SK-N-SH treated with all-trans-retinoic acid at 6 μM for 48 hours (cell line): Measurements from ENCODE around the gene MTAP.

ENCODE experiments used
- ARNTL ChIP-seq: fragments of 450-650 bp; formaldehyde crosslinking; IDR thresholded peaks from 2 replicates; pipeline ENCODE4 v1.5.0; 2020; ENCODE audit warnings: low read depth, mild to moderate bottlenecking, moderate library complexity, borderline replicate concordance
- ESRRG ChIP-seq: fragments of 250-450 bp; sonication (Bioruptor Pico); IDR thresholded peaks from 2 replicates; pipeline ENCODE4 v1.6.1; 2021; ENCODE audit warnings: mild to moderate bottlenecking
- GLIS3 ChIP-seq: fragments of 250-450 bp; sonication (Bioruptor Pico); IDR thresholded peaks from 2 replicates; pipeline ENCODE4 v1.5.0; 2020; ENCODE audit warnings: mild to moderate bottlenecking, moderate library complexity
- PPARA ChIP-seq: fragments of 250-450 bp; sonication (Bioruptor Pico); IDR thresholded peaks from 2 replicates; pipeline ENCODE4 v1.5.0; 2020; ENCODE audit warnings: mild to moderate bottlenecking, borderline replicate concordance
- RARB ChIP-seq: fragments of 250-450 bp; sonication (Bioruptor Pico); IDR thresholded peaks from 2 replicates; pipeline ENCODE4 v1.8.0; 2021; ENCODE audit warnings: mild to moderate bottlenecking, moderate library complexity
- SNAI2 ChIP-seq: fragments of 250-450 bp; sonication (Bioruptor Pico); IDR thresholded peaks from 2 replicates; pipeline ENCODE4 v1.5.0; 2020; ENCODE audit warnings: mild to moderate bottlenecking, moderate library complexity
- TCF4 ChIP-seq: fragments of 250-450 bp; sonication (Bioruptor Pico); IDR thresholded peaks from 2 replicates; pipeline ENCODE4 v1.8.0; 2021; ENCODE audit warnings: mild to moderate bottlenecking, moderate library complexity, borderline replicate concordance
- ZFP30 ChIP-seq: fragments of 450-650 bp; formaldehyde crosslinking; IDR thresholded peaks from 2 replicates; pipeline ENCODE4 v1.5.0; 2022; ENCODE audit warnings: mild to moderate bottlenecking, moderate library complexity
- ZNF565 ChIP-seq: fragments of 450-650 bp; formaldehyde crosslinking; conservative IDR thresholded peaks from 2 replicates; pipeline ENCODE4 v1.5.0; 2020; ENCODE audit warnings: low read depth, mild to moderate bottlenecking, moderate library complexity
- TF ChIP-seq, protein P1 (sequence below): fragments of 250-450 bp; sonication (Bioruptor Pico); IDR thresholded peaks from 2 replicates; pipeline ENCODE4 v1.8.0; 2020; ENCODE audit warnings: mild to moderate bottlenecking, moderate library complexity, borderline replicate concordance

DNA sequence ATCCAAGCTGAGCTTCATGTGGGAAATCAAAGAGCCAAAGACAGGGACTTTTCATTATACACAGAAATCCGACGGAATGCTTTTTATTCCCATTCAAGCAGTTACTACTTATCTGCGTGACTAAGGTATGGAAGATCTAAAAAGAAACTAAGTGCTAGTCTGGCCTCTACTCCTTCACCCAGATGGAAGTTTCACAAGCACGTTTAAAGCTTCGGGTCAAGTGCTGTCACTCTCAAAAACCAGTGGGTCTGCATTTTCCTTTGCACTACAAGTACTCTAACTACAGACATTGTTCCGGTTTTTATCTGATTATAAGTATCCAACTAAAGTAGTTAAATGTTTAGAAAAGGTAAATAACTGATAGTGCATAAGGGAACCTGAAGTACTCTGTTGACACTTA lies 13.7 kb upstream of the MTAP start:
- no peak for TF ChIP-seq SNAI2 (CRISPR knock-in tag)
- no peak for TF ChIP-seq ZFP30 (CRISPR knock-in tag)
- TF ChIP-seq RARB (CRISPR knock-in tag), result no peak
- TF ChIP-seq ARNTL (CRISPR knock-in tag), result no peak
- no peak for TF ChIP-seq GLIS3 (CRISPR knock-in tag)
- TF ChIP-seq TCF4 (CRISPR knock-in tag), result no peak
- TF ChIP-seq ZNF565 (CRISPR knock-in tag), result no peak
- no peak for TF ChIP-seq ESRRG
- no peak for TF ChIP-seq PPARA (CRISPR knock-in tag)
- TF ChIP-seq, protein P1, sequence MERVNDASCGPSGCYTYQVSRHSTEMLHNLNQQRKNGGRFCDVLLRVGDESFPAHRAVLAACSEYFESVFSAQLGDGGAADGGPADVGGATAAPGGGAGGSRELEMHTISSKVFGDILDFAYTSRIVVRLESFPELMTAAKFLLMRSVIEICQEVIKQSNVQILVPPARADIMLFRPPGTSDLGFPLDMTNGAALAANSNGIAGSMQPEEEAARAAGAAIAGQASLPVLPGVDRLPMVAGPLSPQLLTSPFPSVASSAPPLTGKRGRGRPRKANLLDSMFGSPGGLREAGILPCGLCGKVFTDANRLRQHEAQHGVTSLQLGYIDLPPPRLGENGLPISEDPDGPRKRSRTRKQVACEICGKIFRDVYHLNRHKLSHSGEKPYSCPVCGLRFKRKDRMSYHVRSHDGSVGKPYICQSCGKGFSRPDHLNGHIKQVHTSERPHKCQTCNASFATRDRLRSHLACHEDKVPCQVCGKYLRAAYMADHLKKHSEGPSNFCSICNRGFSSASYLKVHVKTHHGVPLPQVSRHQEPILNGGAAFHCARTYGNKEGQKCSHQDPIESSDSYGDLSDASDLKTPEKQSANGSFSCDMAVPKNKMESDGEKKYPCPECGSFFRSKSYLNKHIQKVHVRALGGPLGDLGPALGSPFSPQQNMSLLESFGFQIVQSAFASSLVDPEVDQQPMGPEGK (CRISPR knock-in tag), result no peak
